GM18951 (cell line): ENCODE results near the gene ARHGEF18.

ENCODE experiments used
- POLR2A ChIP-seq: IDR thresholded peaks from 4 replicates; pipeline ENCODE4 v1.6.1; 2011; ENCODE audit warnings: mild to moderate bottlenecking; ENCODE audit not compliant: insufficient read length, insufficient read depth; ENCODE audit errors: extremely low read depth
- in situ Hi-C: fragments of 300-500 bp; cut with MboI; formaldehyde crosslinking; loops from one replicate; pipeline ENCODE4 v1.12.0; 2022; ENCODE audit warnings: low sequenced_read_pairs, mixed read lengths, inconsistent platforms; ENCODE audit not compliant: unreplicated experiment

The ARHGEF18 gene

DNA sequence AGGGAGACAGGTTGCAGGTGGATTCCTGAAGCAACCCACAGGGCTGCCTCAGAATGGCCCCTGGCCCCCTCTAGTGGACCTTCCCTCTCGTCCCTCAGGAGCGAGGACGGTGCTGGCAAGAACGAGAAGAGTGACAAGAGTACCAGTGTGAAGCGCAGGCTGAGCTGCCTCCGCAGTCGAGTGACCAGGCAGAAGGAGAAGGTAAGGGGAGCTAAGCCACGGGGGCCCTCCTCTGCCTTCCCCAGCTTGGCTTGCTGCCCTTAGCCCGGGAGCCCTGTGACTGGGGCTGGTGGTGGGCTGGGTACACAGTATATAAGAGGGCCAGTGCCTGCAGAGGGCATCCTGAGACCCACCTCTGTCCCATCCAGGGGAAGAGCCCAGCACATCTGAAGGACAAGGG is 34.0 kb downstream of the ARHGEF18 start:
- in situ Hi-C loops = no loop called here
- TF ChIP-seq POLR2A = no peak

DNA sequence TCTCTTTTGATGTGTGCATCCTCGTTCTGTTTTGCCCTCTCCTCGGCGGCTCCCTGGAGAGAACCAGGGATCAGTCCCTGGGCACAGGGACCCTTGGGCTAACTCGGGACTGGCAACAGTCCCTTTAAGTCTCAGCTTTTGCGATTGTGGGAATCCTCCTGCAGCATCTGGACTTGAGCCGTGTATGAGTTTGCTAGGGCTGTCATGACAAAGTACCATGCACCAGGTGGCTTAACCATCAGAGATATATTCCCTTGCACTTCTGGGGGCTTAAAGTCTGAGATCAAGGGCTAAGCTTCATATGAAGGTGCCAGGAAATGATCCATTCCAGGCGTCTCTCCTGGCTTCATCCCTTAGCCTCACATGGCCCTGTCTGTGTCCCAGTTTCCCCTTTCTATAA is 34.5 kb downstream of the ARHGEF18 start:
- in situ Hi-C loops = no loop called here
- no peak for TF ChIP-seq POLR2A

DNA sequence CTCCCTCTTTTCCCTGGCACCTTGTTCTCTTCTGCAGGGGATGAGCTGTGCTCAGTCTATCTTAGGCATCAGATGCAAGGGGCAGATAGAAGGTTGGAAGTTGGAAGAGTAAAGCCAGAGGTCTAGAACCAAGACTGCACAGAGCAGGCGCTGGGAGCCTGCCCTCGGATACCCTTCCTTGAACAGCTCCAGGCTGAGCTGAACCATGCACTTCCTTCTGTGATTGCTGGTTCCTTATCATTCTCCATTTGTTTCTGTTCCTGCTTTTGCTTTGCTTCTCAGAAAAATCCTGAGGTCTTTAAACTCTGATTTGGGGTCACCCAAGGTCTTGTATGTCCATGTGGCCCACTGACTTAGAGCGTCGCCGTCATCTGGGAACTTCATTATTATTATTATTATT is 36.3 kb downstream of the ARHGEF18 start:
- in situ Hi-C loops = no loop called here
- no peak for TF ChIP-seq POLR2A

DNA sequence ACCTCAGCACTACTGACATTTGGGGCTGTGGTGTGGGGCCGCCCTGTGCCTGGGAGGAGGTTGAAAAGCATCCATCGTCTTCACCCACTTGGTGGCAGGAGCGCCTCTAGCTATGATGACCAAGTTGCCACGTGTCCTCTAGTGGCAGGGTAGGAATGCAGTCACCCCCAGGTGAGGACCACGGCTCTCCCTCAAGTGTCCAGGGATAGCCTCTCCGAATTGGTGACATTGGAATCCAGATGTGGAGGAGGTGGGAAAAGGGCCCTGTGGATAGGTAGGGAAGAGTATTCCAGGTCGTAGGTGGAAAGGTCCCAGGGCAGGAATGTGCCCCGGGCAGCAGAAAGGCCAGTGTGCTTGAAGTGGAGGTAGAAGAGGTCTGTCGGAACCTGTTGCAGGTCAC is 37.6 kb downstream of the ARHGEF18 start:
- no peak for TF ChIP-seq POLR2A
- in situ Hi-C loops = no loop called here

DNA sequence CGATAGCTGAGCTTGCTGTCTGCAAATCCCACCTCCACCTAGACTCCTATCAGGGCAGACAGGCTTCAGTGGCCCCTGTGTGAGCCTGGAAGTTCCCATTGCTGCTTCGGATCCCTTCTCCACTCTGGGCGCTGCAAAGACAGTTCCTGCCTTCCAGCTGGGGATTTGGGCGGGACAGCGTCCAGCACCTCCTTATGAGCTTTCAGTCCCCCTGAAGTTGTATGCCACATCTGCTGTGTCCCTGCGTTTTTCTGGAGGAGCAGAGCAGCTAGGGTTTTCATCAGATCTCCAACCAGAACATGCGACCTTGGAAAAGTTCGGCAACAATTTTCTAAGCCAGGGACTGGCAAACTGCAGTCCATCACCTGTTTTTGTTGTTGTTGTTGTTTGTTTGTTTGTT is 38.0 kb downstream of the ARHGEF18 start:
- TF ChIP-seq POLR2A = no peak
- in situ Hi-C loops = no loop called here

DNA sequence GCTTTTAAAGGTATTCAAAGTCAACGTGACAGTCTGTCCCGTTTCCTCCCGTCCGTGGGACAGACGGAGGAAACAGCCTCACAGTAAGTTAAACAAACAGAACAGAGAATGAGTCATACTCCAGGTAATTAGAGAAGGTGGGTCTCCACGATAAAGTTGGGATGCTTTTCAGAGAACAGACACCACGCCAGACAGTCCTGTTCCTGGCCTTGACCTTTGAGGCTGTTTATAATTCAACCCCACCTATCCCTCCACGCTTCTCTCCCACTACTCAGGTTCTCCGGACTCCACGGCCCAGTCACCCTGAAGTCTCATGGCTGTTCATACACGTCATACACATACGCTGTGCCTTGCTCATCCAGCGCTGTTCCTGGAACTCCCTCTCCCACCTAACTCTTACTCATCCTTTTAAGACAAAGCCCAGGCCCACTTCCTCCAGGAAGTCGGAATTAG is 42.5 kb downstream of the ARHGEF18 start:
- no peak for TF ChIP-seq POLR2A
- in situ Hi-C loops = no loop called here

DNA sequence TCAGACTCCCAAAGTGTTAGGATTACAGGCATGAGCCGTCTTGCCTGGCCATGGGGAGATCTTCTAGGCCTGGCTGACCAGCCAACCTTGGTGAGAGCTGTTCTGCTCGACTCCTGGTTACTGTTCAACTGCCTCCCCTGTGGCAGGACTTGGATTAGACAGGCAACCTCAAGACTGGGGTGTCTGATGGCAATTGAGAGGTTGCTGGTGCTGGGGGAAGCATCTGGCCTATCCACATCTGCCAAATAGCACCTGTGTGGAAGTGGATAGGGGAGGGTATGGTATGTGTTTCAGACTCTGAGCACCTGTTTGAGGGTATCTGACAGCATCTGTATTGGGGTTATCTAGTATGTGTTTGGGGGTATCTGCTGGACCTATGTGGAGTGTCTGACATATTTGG is 44.7 kb downstream of the ARHGEF18 start:
- TF ChIP-seq POLR2A = no peak

DNA sequence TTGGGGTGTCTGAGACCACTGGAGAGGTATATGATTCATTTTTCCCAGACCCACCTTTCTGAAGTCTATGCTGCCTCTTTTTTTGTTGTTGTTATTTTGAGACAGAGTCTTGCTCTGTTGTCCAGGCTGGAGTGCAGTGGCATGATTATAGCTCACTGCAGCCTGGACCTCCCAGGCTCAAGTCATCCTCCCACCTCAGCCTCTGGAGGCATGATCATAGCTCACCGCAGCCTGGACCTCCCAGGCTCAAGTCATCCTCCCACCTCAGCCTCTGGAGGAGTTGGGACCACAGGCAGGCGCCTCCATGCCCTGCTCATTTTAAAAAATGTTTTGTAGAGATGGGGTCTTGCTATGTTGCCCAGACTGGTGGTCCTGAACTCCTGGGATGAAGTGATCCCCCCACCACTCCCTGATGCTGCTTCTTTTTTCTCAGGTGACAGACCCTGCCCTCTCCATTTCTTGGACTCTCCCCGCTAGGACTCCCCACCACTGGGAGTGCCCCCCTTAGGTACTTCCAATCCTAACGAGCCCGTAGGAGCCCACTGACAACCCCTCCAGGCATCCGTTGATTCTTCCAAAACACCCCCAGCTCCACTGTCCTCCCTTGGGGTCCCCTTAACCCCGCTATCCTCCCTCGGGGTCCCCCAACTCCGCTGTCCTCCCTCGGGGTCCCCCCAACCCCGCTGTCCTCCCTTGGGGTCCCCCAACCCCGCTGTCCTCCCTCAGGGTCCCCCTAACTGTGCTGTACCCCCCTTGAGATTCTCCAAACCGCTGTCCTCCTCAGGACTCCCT is 45.4 kb downstream of the ARHGEF18 start:
- in situ Hi-C loops = no loop called here

More for the DNA sequence above, 44.7 kb downstream of the ARHGEF18 start:
- in situ Hi-C loops = no loop called here

DNA sequence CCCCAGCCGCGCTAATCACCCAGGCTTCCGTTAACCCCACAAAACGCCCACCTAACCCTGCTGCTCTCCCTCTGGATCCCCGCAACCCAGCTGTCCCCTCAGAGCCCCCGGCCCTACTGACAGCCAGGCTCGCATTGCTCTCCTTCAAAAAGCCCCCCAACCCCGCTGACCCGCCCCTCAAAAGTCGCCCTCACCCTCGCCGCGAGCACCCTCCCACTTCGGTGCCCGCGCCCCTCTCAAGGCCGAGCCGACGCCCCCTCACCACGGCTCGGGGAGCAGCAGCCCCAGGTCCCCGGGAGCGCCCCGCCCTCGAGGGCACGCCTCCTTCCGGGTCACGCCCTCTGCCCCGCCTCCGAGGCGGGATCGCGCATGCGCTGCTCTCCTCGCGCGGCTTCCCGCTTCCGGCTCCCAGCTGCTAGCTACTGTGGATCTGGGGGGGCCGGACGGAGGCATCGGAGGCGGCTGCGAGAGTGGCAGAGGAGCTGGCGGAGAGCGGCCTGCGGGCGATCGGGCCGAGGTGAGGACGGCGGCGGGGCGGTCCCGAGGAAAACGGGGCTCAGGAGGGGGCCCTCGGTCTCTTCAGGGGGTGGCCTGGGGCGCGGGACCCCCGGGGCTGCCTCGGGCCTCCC is 46.1 kb downstream of the ARHGEF18 start:
- in situ Hi-C loops = no loop called here
- peak; percentile 88 for TF ChIP-seq POLR2A

More for the DNA sequence above, 45.4 kb downstream of the ARHGEF18 start:
- TF ChIP-seq POLR2A = no peak

DNA sequence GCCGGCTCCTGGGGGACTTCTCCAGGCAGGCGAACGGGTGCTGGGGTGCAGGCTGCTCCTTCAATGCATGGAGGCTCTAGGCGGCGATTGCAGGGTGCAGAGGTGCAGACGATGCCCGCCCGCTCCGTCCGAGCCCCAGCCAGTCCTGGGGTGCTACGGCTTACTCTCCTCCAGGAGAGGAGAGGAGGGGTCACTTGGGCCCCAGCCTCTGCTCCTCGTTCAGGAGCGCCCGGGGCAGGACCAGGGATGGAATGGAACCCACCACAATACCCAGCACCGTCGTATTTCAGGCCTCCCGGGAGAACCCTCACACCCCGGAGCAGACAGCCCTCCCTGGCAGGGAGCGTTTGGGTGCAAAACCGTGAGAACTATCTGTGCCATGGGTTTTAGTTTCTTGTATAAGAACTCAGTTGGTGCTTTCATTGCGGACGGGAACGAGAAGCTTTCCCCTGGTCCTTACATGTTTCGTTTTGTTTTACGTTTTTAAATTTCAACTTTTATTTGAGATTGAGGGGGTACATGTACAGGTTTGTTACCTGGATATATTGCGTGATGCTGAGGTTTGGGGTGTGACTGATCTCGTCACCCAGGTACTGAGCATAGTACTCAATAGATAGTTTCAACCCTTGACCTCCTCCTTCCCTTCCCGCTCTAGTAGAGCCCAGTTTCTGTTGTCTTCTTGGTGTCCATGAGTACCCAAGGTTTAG is 46.8 kb downstream of the ARHGEF18 start:
- in situ Hi-C loops = no loop called here
- TF ChIP-seq POLR2A = no peak

DNA sequence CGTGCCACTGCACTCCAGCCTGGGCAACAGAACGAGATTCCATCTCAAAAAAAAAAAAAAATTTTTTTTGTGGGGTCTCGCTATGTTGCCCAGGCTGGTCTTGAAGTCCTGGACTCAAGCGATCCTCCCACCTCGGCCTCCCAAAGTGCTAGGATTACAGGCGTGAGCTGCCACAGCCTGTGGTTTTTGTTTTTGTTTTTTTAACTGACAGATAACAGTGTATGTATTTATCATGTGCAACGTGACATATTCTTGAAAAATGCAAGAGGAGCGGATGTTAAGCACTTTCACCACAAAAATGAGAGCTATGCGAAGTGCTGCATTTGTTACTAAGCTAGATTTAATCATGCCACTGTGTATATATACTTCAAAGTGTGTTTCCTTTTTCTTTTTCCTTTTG is 49.0 kb downstream of the ARHGEF18 start:
- in situ Hi-C loops = no loop called here
- TF ChIP-seq POLR2A = no peak
